Thyroid gland (tissue), 4 donors: ENCODE data around the gene GLRX5. TPM values are rescaled to one million over a fixed set of nuclear protein-coding genes. Genes with fewer than 3 reads are reported as not detected.

ENCODE experiments used
- DNase-seq, 2 donors: peaks; one replicate each; pipeline ENCODE4 v3.0.0-alpha.2; 2019
- H3K27ac ChIP-seq, 3 donors: fragments of 200-600 bp; sonication (generic); 1 replicate in 2 of 3; 2 replicates in 1 of 3; pipeline ENCODE4 v1.5.1; 2016 to 2019; ENCODE audit warnings: mild to moderate bottlenecking in 1 of 3, moderate library complexity in 1 of 3
- H3K27me3 ChIP-seq: fragments of 200-600 bp; sonication (generic); one replicate; pipeline ENCODE4 v1.5.1; 2019
- H3K36me3 ChIP-seq, 2 donors: fragments of 200-600 bp; sonication (generic); one replicate each; pipeline ENCODE4 v1.5.1; 2016 to 2019
- H3K4me1 ChIP-seq, 2 donors: fragments of 200-600 bp; sonication (generic); one replicate each; pipeline ENCODE4 v1.5.1; 2017 to 2019
- H3K4me3 ChIP-seq, 3 donors: fragments of 200-600 bp; sonication (generic); replicated peaks in 1 of 3; 1 replicate in 2 of 3; 2 replicates in 1 of 3; pipeline ENCODE4 v1.5.1; 2016; ENCODE audit warnings: mild to moderate bottlenecking in 1 of 3
- H3K9me3 ChIP-seq: fragments of 200-600 bp; sonication (generic); one replicate; pipeline ENCODE4 v1.5.1; 2017
- POLR2A ChIP-seq, 2 donors: fragments of 450-650 bp; IDR thresholded peaks; one replicate each; pipeline ENCODE4 v1.6.1; 2017; ENCODE audit warnings: antibody characterized with exemption in 2 of 2, mild to moderate bottlenecking in 2 of 2, moderate library complexity in 1 of 2
- WGBS, 2 donors: methylation state at CpG; one replicate each; pipeline ENCODE4 v1.1.5; 2017; 5-methylcytosine and 5-hydroxymethylcytosine counted together
- intact Hi-C: fragments of 100-400 bp; cut with DNase I; formaldehyde crosslinking; loops from one replicate; pipeline ENCODE4 v1.15.1; 2023
- total RNA-seq, 4 donors: library from RNA; depleted of rRNA; stranded (reverse); fragments of >200 nt; gene quantifications; one replicate each; pipeline ENCODE4 v1.2.3, GENCODE V29; 2016
- TF ChIP-seq, protein P1 (sequence below), 6 experiments: fragments of 200-600 bp in 3 of 6; fragments of 450-650 bp in 3 of 6; sonication (generic) in 3 of 6; IDR thresholded peaks; one replicate each; pipeline ENCODE4 v1.5.1; 2016 to 2019; ENCODE audit warnings: antibody characterized with exemption in 6 of 6, mild to moderate bottlenecking in 2 of 6, inconsistent platforms in 1 of 6, moderate library complexity in 1 of 6

GLRX5 gene
- total RNA-seq, 4 donors from 2014 or later: 33.9 to 64.1 (median 41.3) TPM

DNA sequence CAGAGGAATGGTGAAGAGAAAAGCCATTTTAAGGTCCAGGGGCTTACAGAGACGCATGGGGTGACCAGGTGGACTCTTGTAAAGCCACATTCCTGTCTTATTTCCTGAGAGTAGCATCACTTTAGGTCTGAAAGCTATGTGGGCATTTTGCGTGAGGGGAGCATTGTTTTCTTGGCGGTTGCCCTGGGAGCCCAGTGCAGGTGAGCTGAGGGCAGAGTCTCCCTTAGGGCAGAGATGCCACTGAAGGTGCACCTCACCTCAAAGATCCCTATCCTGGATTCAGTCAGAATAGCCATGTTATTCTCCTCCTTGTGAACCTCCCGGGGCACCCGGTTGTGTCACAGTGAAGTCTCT, 12.4 kb downstream of the GLRX5 start:
- Histone ChIP-seq H3K4me3 (no peak overlapping the region), H3K27ac (no peak overlapping the region), H3K36me3 (peaks cover 5 to 8% of the 10 kb centered on the region in 2 donors), H3K9me3 (no peaks in the 10 kb centered on the region), H3K4me1 (no peaks in the 10 kb centered on the region), H3K27me3 (no peaks in the 10 kb centered on the region)
- WGBS, 2 donors: 84 to 90% methylated on average over 4 to 5 of the region's 5 CpGs
- DNase-seq: no peak
- intact Hi-C loops: no loop called here
- no peak for TF ChIP-seq POLR2A (IDR thresholded peaks at IDR 0.05)
- TF ChIP-seq, protein P1, sequence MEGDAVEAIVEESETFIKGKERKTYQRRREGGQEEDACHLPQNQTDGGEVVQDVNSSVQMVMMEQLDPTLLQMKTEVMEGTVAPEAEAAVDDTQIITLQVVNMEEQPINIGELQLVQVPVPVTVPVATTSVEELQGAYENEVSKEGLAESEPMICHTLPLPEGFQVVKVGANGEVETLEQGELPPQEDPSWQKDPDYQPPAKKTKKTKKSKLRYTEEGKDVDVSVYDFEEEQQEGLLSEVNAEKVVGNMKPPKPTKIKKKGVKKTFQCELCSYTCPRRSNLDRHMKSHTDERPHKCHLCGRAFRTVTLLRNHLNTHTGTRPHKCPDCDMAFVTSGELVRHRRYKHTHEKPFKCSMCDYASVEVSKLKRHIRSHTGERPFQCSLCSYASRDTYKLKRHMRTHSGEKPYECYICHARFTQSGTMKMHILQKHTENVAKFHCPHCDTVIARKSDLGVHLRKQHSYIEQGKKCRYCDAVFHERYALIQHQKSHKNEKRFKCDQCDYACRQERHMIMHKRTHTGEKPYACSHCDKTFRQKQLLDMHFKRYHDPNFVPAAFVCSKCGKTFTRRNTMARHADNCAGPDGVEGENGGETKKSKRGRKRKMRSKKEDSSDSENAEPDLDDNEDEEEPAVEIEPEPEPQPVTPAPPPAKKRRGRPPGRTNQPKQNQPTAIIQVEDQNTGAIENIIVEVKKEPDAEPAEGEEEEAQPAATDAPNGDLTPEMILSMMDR (IDR thresholded peaks at IDR 0.05): no peak

DNA sequence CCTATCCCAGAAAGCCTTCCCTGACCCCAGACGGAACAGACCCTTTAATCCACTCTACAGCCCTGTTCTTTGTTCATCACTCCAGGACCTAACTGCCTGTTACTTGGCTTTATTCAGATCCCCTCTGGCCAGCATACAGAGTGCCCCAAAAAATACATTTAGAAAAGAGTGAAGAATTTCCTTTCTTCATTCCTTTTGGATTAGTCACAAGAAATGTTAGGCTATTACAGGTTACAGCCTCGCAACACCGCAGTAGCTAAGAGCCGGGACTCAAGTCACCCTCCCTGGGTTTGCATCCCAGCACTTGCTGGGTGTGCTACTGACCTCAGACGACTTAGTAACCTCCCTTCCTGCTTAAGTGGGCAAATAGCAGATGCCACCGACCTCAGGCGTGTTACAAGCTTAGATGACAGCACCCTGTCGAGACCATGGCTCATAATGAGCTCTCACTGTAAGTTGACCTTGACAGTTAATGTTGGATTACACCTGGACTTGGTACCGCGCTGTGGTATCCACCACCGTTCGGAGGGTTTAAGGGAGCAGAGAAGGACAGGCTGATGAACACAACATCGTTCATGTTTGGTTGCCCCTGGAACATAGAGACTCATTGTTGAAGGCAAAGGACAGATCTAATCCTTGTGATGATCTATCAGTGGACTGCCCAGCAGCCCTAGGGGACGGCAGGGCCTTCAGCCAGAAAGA, 12.9 kb downstream of the GLRX5 start:
- H3K27ac ChIP-seq: no peak overlapping the region
- peaks cover 5 to 8% of the 10 kb centered on the region in 2 donors for H3K36me3 ChIP-seq
- no peak for DNase-seq
- no peaks in the 10 kb centered on the region for H3K9me3 ChIP-seq
- TF ChIP-seq, protein P1 (IDR thresholded peaks at IDR 0.05): no peak
- TF ChIP-seq POLR2A (IDR thresholded peaks at IDR 0.05): no peak
- no peaks in the 10 kb centered on the region for H3K4me1 ChIP-seq
- no peak overlapping the region for H3K4me3 ChIP-seq
- intact Hi-C loops: no loop called here
- 78% methylated on average over 13 to 14 of the region's 14 CpGs for WGBS, 2 donors
- H3K27me3 ChIP-seq: no peaks in the 10 kb centered on the region

DNA sequence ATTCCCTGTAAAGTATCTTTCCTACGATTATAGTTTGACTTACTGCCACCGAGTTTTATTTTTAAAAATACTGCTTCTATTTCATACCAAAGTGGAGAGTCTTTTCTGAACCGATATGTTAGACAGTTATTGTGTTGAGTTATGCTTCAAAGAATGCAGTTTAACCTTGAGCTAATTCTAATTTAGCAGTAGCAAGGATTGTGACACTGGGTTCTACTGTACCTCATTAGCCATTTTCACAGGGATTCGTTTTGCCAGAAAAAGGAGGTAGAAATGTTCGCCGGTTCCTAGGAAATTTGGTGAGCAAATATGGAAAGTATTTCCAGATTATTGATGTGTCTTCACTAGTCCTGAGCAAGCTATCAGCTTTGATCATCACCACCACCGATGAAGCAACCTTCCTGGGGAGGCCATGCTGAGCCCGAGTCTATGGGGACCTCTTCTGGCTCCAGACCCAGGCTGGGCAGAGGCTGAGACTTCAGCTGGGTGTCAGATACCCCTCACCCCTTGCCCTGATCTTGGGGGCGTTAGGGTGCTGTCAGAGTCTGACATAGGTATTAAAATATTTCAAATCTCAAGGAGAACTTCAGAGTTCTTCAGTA, 13.6 kb downstream of the GLRX5 start:
- H3K27ac ChIP-seq: no peak overlapping the region
- 84 to 87% methylated on average over 9 of the region's 9 CpGs for WGBS, 2 donors
- no peak overlapping the region for H3K4me3 ChIP-seq
- DNase-seq: no peak
- no peaks in the 10 kb centered on the region for H3K27me3 ChIP-seq
- intact Hi-C loops: no loop called here
- no peak for TF ChIP-seq POLR2A (IDR thresholded peaks at IDR 0.05)
- TF ChIP-seq, protein P1 (IDR thresholded peaks at IDR 0.05): no peak
- H3K9me3 ChIP-seq: no peaks in the 10 kb centered on the region
- H3K36me3 ChIP-seq: peaks cover 5 to 8% of the 10 kb centered on the region in 2 donors
- no peaks in the 10 kb centered on the region for H3K4me1 ChIP-seq

DNA sequence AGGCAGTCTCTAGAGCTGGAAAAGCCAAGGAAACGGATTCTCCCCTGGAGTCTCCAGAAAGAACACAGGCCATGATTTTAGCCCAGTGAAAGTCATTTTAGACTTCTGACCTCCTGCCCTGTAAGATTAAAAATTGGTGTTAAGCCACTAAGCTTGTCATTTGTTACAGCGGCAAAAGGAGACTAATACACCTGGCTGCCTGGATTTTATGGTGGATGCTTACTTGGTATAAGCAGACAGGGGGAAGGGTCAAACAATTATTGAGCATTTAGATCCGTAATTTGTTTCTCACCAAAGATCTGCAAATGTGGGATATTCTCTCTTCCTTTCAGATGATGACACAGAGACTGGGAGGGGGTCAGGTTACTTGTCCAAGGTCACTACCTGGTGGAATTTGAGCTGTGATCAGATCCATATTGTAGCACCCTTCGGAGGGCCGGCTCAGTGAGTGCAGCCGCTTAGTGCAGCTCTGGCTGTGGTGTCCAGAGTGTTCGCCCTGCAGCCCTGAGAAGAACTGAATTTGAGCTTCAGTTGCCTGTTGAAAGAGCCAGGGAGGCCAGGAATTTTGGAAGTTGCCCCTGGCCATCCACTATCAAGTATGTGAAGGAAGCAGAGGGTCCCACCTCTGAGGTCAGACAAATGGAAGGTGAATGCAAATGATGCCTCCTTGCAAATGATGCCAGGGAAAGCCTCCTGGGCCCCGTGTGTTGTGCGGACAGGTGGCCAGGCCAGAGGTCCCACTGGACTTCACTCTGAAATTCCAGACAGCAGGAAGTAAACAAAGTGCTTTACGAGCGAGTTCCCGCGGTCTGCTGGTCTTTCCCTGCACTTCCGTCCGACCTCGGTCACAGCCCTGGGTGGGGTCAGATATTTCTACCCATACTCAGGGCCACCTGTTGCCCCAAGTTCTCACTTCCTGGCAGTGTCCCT, 15.1 kb downstream of the GLRX5 start:
- DNase-seq: no peak
- WGBS, 2 donors: 80 to 82% methylated on average over 15 to 16 of the region's 16 CpGs
- H3K4me3 ChIP-seq: no peak overlapping the region
- H3K27me3 ChIP-seq: no peaks in the 10 kb centered on the region
- TF ChIP-seq, protein P1 (IDR thresholded peaks at IDR 0.05): no peak
- no peak for TF ChIP-seq POLR2A (IDR thresholded peaks at IDR 0.05)
- peaks cover under 1 to 3% of the 10 kb centered on the region in 2 donors for H3K36me3 ChIP-seq
- H3K27ac ChIP-seq: no peak overlapping the region
- H3K9me3 ChIP-seq: no peaks in the 10 kb centered on the region
- intact Hi-C loops: no loop called here
- H3K4me1 ChIP-seq: no peaks in the 10 kb centered on the region
